Esophagus muscularis mucosa (tissue), 4 donors: ENCODE results near the gene TMC4. TPM values are rescaled to one million over a fixed set of nuclear protein-coding genes. Genes with fewer than 3 reads are reported as not detected.
"Not testable (repeated sequence)": the region's sequence is repeated elsewhere in the genome, so short reads cannot be mapped to it uniquely, and the experiment has no call there.

Experiments
- DNase-seq: peaks from one replicate; pipeline ENCODE4 v3.0.0-alpha.2; 2017; ENCODE audit errors: extremely low spot score
- H3K27ac ChIP-seq, 4 donors: fragments of 200-600 bp; sonication (generic); replicated peaks in 1 of 4; 1 replicate in 3 of 4; 2 replicates in 1 of 4; pipeline ENCODE4 v1.5.1; 2016 to 2019; ENCODE audit warnings: mild to moderate bottlenecking in 1 of 4
- H3K27me3 ChIP-seq, 4 donors: fragments of 200-600 bp; sonication (generic); one replicate each; pipeline versions ENCODE4 v1.5.1 to v1.6.0; 2016 to 2019
- H3K36me3 ChIP-seq, 4 donors: fragments of 200-600 bp; sonication (generic); one replicate each; pipeline ENCODE4 v1.5.1; 2016 to 2019
- H3K4me1 ChIP-seq, 4 donors: fragments of 200-600 bp; sonication (generic); one replicate each; pipeline ENCODE4 v1.5.1; 2016 to 2019
- H3K4me3 ChIP-seq, 4 donors: fragments of 200-600 bp; sonication (generic); 1 replicate in 2 of 4; 2 replicates in 2 of 4; pipeline ENCODE4 v1.5.1; 2016 to 2019; ENCODE audit warnings: mild to moderate bottlenecking in 4 of 4, moderate library complexity in 1 of 4
- H3K9me3 ChIP-seq, 4 donors: fragments of 200-600 bp; sonication (generic); 1 replicate in 3 of 4; 2 replicates in 1 of 4; pipeline ENCODE4 v1.5.1; 2016 to 2019
- CTCF ChIP-seq, 3 experiments: fragments of 200-600 bp in 2 of 3; fragments of 450-650 bp in 1 of 3; sonication (generic) in 2 of 3; IDR thresholded peaks; one replicate each; pipeline ENCODE4 v1.5.1; 2017 to 2019; ENCODE audit warnings: antibody characterized with exemption in 3 of 3, mild to moderate bottlenecking in 2 of 3, moderate library complexity in 1 of 3
- EP300 ChIP-seq: sonication (generic); formaldehyde crosslinking; IDR thresholded peaks from one replicate; pipeline ENCODE4 v1.6.1; 2017; ENCODE audit warnings: antibody characterized with exemption
- POLR2A ChIP-seq: fragments of 450-650 bp; IDR thresholded peaks from one replicate; pipeline ENCODE4 v1.6.1; 2017; ENCODE audit warnings: antibody characterized with exemption, moderate library complexity, mild to moderate bottlenecking, low read depth
- POLR2AphosphoS5 ChIP-seq, 2 donors: sonication (generic); formaldehyde crosslinking; IDR thresholded peaks; one replicate each; pipeline ENCODE4 v1.6.1; 2017; ENCODE audit warnings: antibody characterized with exemption in 2 of 2
- WGBS: methylation state at CpG from one replicate; pipeline ENCODE4 v1.1.5; 2018; 5-methylcytosine and 5-hydroxymethylcytosine counted together
- intact Hi-C: fragments of 100-400 bp; cut with DNase I; formaldehyde crosslinking; loops from one replicate; pipeline ENCODE4 v1.15.1; 2023
- total RNA-seq, 4 donors: library from RNA; depleted of rRNA; stranded (reverse); fragments of >200 nt; gene quantifications; one replicate each; pipeline versions ENCODE4 v1.1.0 to v1.2.1, GENCODE V29; 2016

Gene TMC4
- total RNA-seq = under 1 TPM in 3 of 4 donors, not detected in 1; 0.26 to 0.98 (median 0.33) TPM

- peak within 1 kb of the TSS in 2 of 4 donors; percentile 28 to 55 for H3K27ac ChIP-seq
- intact Hi-C loops = no loop called here
These were observed at the start of gene TMC4 for GRCh38 chr19:54172471-54173358. Gene TMC4 (minus strand): TSS chr19:54173160. CDS start chr19:54173117, 43 bp downstream.

GRCh38 chr19:54221947-54222346 lies 49.0 kb upstream of the TMC4 start:
- H3K27ac ChIP-seq, DNase-seq, H3K9me3 ChIP-seq, H3K4me1 ChIP-seq: not testable (repeated sequence)
- Histone ChIP-seq H3K4me3 (peak overlapping the region in 2 of 4 donors; percentile 8 to 45), H3K36me3 (peaks cover 0 to 19% (median 0%) of the 10 kb centered on the region in 4 donors), H3K27me3 (peaks cover 0 to 39% (median 0%) of the 10 kb centered on the region in 4 donors)
- 73% methylated on average over 3 of the region's 7 CpGs for WGBS
- intact Hi-C loops = loop anchor here (2.0 kb wide), 1 partner anchor 23 kb away; no protein-coding TSS in a partner anchor

More at GRCh38 chr19:54172471-54173358, at the start of gene TMC4:
- H3K4me3 ChIP-seq = peak within 1 kb of the TSS in 3 of 4 donors; percentile 4 to 16 (median 12)
- no peak for DNase-seq
- 23% methylated on average over 5 of the region's 13 CpGs for WGBS
- H3K36me3 ChIP-seq = peaks cover 0 to 7% (median 4%) of the 10 kb centered on the region in 4 donors
- TF ChIP-seq EP300 = no peak
- no peak for TF ChIP-seq POLR2A
- no peak for TF ChIP-seq CTCF (IDR thresholded peaks at IDR 0.05)
- TF ChIP-seq POLR2AphosphoS5 (IDR thresholded peaks at IDR 0.05) = no peak
- peaks cover 0 to 39% (median 7%) of the 10 kb centered on the region in 4 donors for H3K27me3 ChIP-seq
- H3K4me1 ChIP-seq = peaks cover 4 to 16% (median 8%) of the 10 kb centered on the region in 4 donors
- H3K9me3 ChIP-seq = no peaks in the 10 kb centered on the region

- H3K4me1 ChIP-seq, H3K4me3 ChIP-seq, DNase-seq, H3K27ac ChIP-seq, intact Hi-C loops, H3K9me3 ChIP-seq: not testable (repeated sequence)
- WGBS = 90% methylated on average over 2 of the region's 5 CpGs
- peaks cover 0 to 39% (median 0%) of the 10 kb centered on the region in 4 donors for H3K27me3 ChIP-seq
- peaks cover 0 to 23% (median 0%) of the 10 kb centered on the region in 4 donors for H3K36me3 ChIP-seq
These were observed 46.7 kb upstream of the TMC4 start for GRCh38 chr19:54219702-54220101.

GRCh38 chr19:54218960-54219661 lies 46.2 kb upstream of the TMC4 start:
- Histone ChIP-seq H3K36me3 (peaks cover 0 to 23% (median 0%) of the 10 kb centered on the region in 4 donors), H3K27ac (no peak overlapping the region), H3K9me3 (no peaks in the 10 kb centered on the region), H3K4me1 (no peaks in the 10 kb centered on the region), H3K4me3 (no peak overlapping the region), H3K27me3 (peaks cover 0 to 39% (median 0%) of the 10 kb centered on the region in 4 donors)
- intact Hi-C loops = no loop called here
- WGBS = 84% methylated on average over 22 of the region's 27 CpGs
- TF ChIP-seq POLR2AphosphoS5 (IDR thresholded peaks at IDR 0.05) (no peak), POLR2A (no peak)
- no peak for DNase-seq

- H3K36me3 ChIP-seq = peaks cover 0 to 23% (median 0%) of the 10 kb centered on the region in 4 donors
- TF ChIP-seq EP300 = no peak
- TF ChIP-seq POLR2AphosphoS5 (IDR thresholded peaks at IDR 0.05) = no peak
- no peak for TF ChIP-seq POLR2A
- no peak for TF ChIP-seq CTCF (IDR thresholded peaks at IDR 0.05)
- intact Hi-C loops = no loop called here
- peaks cover 0 to 30% (median 0%) of the 10 kb centered on the region in 4 donors for H3K27me3 ChIP-seq
- no peaks in the 10 kb centered on the region for H3K9me3 ChIP-seq
- 55% methylated on average over 4 of the region's 8 CpGs for WGBS
- no peaks in the 10 kb centered on the region for H3K4me1 ChIP-seq
- no peak overlapping the region for H3K4me3 ChIP-seq
- no peak for DNase-seq
- H3K27ac ChIP-seq = no peak overlapping the region
These were observed 45.3 kb upstream of the TMC4 start for GRCh38 chr19:54218259-54218658.

GRCh38 chr19:54217517-54218247 lies 44.7 kb upstream of the TMC4 start:
- 51% methylated on average over 15 of the region's 20 CpGs for WGBS
- H3K4me1 ChIP-seq, H3K4me3 ChIP-seq, H3K27ac ChIP-seq, intact Hi-C loops, DNase-seq, H3K9me3 ChIP-seq: not testable (repeated sequence)
- Histone ChIP-seq H3K27me3 (peaks cover 0 to 24% (median 0%) of the 10 kb centered on the region in 4 donors), H3K36me3 (peaks cover 0 to 23% (median 0%) of the 10 kb centered on the region in 4 donors)
